HG02981 (cell line): ENCODE data around the gene TMOD4.

Experiments used
- ATAC-seq: cut with Tn5 transposase; IDR thresholded peaks from one replicate; pipeline ENCODE4 v1.9.1; 2021; ENCODE audit warnings: mild to moderate bottlenecking, moderate library complexity; ENCODE audit not compliant: unreplicated experiment

TMOD4 gene

DNA sequence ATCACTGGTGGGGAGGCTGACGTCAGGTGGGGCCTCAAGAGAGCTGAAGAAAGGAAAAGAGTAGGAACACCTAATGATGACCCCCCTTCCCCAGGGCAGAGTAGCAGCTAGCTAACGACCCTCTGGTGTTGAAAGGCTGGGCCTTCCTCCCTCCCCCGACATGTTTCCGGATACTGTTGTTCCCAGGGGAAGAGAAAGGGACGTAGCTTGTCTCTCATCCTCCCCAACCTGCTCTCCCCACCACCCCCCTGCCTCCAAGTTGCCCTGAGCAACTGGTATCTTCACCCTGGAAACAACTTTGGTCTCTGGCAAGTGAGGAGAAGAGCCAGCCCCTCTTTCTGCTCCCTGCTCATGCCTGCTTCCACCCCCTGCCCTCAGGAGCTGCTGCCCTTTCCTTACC is 31.8 kb downstream of the TMOD4 start:
- no peak for ATAC-seq

DNA sequence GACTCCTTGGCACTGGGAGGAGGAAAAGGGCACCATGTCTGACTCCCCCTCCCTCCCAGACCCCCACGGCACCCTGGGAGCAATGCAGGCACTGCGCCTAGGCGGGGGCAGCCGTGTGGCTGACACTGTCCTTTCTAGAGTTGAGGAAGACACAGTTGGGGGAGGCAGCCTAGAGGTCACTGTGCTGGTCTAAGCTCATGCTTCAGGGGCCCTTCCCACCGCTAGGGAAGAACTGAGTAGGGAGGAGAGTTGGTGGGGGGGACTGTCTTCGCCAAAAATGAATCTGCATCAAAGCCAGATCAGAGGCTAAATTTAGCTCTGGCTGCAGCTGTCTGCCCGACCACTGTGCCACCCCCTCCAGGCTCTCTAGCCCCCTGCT is 32.7 kb downstream of the TMOD4 start:
- ATAC-seq = no peak

- ATAC-seq = no peak
Observed at GRCh38 chr1:151142411-151143056, 33.2 kb downstream of the TMOD4 start.

DNA sequence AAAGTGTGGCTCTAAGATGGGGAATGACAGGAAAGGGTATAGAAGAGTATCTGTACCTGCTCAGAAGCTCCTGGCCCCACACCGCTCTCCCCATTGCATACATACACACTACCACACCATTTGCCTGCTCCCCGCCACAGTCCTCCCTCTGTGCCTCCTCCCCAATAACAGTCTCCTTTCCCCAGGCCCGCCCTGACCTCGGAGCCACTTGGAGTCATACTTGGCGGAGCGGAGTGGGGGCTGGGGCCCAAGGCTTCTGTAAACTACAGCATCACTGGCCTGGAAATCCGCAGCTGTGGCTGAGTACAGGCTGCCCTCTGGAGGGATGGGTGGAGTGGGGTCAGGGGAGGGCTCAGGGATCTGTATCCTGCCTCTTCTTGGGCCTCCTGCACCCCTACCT is 38.0 kb downstream of the TMOD4 start:
- ATAC-seq = no peak

DNA sequence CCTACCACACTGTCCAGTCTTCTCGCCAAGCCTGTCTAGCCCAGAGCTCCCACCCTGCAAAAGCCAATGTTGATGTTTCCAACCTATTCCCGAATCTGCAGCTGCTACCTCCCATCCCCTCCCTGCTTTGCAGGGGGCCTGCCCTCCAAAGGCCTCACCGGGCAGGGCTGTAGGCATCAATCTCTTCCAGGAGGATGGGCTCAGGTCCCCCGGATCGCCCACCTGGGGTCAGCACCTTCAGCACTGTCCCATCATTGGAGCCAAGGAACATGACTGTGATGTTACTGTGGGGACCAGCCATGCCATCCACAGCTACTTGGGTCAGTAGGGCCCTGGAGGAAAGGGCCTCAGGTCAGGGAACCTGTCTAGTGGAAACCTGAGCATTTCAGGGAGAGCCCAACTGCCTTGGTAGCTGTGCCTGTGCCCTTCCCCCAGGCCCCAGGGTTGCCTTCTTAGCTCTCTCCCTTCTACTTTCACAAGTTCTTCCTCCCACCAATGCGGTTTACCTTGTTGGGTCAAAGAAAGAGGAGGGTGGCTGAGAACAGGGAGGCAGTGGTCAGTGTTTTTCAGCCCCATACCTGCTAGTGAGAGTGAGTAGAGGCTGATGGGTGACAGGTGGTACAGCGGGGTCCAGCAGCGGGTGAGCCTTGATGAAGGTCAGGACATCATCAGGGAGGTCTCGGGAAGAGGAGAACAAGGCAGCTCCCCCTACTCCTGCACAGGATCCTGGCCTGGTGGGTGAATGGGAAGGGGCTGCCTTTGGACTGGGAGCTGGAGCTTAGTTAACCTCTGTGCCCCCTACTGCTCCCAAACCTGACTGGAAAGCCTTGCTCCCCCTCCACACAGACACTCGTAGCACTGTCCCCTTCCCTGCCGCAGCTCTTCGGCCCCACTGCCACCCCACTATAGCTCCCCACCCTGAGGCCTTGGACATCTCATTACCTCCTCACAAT is 40.1 kb downstream of the TMOD4 start:
- ATAC-seq = no peak

GRCh38 chr1:151134991-151135390 is 40.8 kb downstream of the TMOD4 start:
- ATAC-seq = no peak

GRCh38 chr1:151134396-151134795 is 41.4 kb downstream of the TMOD4 start:
- ATAC-seq = no peak

DNA sequence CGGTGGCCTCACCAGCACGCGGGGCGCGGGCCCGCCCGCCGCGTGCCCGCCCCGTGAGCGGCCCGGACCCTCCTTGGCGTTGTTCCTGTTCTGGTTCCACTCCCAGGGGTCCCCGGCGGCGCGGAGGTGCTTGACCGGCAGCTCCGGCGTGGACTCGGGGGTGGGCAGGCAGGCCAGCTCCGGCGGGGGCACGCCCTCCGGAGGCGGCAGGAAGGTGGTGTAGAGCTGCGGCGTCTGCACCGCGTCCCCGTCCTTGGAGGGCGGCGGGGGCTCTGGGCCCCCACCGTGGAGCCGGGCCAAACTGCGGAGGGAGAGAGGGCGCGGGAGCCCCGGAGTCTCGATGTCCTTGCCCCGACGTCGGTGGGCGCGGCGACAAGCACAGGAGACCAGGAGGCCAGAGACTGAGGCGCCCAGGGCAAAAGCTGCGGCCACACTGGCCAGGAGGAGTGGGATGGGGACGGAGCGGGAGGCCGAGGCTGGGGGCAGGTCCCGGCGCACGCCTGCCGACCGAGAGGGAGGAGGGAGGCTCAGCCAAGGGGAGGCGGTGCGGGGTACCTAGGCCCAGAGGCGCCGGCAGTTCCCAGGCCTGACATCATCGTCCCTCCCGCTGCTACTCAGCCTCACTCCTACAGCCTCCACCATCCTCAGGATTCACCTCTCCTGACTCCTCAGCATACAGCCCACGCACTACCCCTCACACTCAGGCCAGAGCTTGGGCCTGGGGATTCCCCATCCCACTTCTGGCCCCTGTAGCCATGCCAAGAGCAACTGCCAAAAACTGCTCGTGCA is 42.6 kb downstream of the TMOD4 start:
- ATAC-seq = no peak

DNA sequence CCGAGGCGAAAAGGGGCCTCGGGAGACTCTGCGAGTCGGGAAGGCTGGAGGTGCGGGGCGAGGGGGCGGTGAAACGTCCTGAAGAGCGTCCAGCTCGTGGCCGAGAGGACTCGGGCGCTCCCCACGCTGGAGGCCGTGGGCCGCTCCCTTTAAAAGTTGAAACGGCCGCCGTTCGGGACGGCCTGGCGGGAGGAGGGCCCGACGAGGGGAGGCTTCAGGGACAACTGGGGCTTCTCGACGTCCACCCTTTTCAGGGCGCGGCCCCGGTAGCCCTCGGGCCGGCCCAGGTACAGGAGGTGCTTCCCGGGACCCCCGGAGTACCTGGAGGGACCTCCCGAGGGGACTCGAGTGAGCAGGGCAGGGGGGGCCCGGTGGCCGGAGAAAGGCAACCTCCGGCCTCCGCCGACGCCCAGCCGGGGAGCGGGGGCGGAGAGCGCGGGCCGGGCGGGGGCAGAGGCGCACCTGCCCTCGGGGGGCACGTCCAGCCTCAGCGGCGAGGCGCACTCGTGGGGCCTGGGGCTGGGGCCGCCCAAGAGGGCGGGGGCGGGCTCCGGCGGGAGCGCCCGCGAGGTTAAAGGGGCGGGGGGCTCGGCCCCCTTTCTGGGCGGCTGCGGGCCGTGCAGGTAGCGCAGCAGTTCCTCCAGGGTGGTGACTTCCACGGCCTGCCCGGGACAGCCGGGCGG is 43.3 kb downstream of the TMOD4 start:
- ATAC-seq = no peak

DNA sequence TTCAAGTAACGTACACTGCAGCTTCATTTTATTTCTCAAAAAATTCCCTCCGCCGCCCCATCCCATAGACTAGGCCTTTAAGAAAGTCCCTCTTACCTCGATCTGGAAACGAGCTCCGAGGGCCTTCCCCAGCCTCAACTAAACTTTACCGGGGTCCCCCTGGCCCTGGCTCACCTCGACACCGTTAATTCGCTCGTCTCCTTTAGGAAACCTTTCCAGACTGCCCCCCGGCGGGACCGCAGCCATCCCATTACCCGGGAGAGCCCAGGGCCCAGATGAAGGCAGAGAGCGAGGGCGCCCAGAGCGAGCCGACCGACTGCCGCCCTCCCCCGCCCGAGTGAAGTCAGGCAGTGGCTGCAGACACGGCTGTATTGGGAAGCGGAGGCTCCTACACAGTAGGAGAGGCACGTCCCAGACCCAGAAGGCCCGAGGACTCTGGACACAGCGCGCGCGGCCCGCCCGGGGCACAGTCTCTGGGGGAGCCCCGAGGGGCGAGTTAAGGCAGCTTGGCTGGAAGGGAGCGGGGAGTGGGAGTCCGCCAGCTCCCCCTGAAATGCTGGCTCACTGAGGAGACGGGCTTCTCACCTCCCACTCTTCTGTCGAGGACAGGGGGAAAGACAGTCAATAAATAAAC is 44.0 kb downstream of the TMOD4 start:
- no peak for ATAC-seq

GRCh38 chr1:151130987-151131586 is 44.7 kb downstream of the TMOD4 start:
- peak; percentile 90 for ATAC-seq

DNA sequence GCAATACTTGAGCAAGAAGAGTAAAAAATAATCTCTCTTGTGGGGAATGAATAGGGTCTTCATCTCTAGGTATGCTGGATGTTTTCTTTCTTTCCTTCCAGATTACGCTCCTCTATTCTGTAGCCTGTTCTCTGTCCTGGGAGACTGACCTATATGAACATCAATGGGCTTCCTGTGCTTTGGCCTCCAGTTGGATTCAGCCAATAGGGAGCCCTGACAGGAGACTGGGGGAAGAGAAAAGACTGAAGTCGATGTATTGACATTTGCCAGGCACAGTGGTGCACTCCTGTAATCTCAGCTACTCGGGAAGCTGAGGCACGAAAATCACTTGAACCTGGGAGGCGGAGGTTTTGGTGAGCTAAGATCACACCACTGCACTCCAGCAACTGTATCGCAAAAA is 47.0 kb downstream of the TMOD4 start:
- ATAC-seq = no peak

- ATAC-seq = no peak
Observed at GRCh38 chr1:151124763-151125403, 50.9 kb downstream of the TMOD4 start.
